ENCODE data around the gene SMAD9.

Gene SMAD9

DNA sequence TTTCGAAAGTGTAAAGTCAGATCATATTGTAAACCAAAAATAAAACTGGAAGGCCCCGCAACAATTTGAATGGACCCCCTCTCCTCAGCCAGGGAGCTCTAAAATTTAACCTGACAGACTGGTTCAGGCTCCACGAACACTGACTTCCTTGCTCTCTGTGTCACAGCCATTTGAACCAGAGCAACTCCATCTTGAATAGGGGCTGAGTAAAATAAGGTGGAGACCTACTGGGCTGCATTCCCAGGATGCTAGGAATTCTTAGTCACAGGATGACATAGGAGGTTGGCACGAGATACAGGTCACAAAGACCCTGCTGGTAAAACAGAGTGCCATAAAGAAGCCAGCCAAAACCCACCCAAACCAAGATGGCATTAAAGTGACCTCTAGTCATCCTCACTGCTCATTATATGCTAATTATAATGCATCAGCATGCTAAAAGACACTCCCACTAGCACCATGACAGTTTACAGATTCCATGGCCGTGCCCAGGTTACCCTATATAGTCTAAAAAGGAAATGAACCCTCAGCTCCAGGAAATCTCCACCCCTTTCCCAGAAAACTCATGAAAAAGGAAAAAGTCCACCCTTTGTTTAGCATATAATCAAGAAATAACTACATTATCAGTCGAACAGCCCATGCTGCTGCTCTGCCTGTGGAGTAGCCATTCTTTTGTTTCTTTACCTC is 57.9 kb downstream of the SMAD9 start:
- no peak for DNase-seq

DNA sequence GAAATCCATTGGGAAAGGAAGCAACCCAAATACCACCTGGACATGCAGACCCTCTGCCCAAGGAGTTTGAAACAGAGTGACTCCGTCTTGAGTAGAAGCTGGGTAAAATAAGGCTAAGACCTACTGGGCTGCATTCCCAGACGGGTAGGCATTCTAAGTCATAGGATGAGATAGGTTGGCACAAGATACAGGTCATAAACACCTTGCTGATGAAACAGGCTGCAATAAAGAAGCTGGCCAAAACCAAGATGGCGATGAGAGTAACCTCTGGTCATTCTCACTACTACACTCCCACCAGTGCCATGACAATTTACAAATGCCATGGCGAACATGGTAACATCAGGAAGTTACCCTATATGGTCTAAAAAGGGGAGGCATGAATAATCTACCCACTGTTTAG is 60.8 kb downstream of the SMAD9 start:
- DNase-seq: no peak

DNA sequence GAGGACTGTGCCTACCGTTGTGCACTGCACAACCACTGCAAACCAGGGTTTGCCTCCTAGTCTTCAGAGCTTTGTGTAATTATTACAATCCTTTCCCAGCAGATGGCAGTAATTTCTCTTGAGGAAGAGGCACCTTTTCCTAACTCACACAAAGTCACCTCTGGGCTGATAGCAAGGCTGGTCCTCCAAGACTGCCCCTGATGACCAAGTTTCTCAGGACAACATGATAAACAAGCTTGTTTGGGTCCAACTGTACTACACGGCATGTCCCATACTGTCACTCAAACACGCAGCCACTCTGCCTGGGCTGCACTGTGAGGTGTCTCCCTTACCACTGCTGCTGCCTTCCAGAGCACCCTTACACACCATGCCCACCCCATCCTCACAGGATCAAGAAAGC is 61.7 kb downstream of the SMAD9 start:
- no peak for DNase-seq

DNA sequence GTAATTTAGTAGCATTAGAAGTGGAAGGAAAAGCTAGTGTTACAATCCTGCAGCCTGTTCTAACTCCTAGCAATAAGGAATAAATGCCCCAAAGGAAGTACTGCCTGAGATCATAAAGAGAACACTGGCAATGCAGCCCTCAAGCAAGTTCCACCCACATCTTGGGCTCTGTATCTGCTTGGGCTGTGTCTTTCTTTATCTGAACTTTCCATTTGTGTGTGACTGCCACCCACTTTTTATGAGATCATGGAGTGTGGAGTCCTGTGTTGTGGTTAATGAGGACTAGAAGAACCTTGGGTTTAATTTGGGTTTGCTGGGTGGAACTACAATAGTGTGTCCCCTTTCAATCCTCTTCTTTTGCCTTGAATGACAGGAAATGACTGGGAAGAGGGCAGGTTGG is 62.8 kb downstream of the SMAD9 start:
- no peak for DNase-seq

DNA sequence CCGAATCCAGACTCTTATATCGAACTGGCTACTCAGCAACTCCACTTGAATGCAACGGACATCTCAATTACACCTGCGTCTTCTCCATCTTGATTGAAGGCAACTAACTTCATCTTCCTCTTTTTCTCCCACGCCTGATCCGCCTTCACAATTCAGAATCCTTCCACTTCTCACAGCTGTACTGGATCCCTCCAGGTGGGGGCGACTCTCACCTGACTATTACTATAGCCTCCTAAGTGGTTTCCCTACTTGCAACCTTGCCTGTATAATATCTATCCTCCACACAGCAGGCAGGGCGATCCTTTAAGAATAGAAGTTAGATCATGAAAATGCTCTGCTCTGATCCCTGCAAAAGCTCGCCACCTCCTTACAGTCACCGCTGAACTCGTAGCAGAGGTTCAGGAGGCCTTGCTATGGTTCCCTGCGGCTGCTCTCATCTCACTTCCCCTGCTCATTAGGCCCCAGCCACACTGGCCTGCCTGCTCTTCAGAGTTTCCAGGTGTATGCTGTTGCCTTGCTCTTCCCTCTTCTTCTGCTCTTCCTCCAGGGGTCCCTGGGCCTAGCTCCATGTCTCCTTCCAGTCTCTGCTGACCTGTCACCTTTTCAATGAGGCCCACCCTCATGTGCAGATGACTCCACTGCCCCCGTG is 69.1 kb downstream of the SMAD9 start:
- DNase-seq: no peak

DNA sequence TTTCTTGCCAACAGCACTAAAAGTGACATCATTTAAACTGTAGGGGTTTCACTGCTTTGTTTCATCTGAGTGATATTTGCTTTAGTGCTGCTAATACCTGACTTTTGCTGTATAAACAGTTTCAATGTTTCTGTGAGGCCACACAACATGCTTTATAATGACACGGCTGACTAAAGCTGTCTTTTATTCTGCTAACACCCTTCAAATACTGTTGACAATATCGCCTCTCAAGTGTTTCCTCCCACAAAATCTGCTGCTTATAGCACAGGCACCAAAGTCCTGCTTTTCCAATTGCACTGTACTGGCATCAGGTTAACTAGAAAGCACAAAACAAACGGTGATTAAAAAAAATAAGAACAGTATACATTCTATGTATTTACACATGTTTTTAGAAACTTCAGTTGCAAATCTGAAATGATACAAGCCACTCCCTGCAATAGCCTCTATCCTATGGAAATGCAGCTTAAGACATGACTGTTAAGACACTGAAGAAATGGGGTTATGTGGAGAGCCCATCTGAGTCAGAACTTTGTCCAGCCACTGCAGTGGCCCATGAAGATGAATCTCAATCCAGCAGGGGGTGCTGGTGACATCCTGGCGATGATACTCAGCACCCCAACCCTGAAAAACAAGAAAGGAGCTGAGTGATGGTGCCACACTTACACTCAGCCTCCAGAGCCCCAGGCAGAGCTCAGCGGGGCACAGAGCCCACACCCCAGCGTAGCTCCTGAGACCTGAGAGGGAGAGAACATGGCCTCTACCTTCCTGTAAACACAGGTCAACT is 71.6 kb downstream of the SMAD9 start:
- DNase-seq: peak; percentile 53

DNA sequence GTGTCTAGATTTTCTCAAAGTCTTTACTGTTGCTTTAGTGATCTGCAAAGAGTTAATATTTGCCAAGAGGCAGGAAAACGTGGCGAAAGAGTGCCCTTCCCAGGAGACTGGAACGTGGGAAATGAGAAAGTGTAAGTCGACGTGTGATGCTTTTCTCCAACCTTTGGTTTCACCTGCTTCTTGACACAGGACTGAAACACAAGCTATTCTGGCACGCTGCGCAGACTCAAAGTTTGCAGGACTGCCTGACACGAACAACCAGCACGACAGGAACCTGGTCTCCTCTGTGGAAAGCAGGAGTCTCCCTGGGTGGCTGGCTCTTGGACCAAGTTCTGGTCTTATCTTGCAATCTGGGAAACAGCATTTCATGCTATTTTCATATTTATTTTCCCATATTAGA is 72.4 kb downstream of the SMAD9 start:
- DNase-seq: no peak

DNA sequence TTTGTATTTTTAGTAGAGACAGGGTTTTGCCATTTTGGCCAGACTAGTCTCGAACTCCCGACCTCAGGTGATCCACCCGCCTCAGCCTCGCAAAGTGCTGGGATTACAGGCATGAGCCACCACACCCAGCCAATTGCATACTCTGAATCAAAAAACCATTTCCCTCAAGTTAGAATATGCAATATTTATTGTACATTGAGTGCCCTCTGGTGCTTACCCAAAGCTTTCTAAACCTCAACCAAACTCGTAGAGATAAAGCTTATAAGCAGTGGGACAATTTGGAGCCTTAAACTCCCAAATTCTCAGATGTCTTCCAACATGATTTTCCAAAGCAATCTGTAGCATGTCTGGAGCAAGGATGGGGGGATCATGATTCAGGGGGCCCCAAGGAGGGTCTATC is 78.6 kb downstream of the SMAD9 start:
- no peak for DNase-seq

DNA sequence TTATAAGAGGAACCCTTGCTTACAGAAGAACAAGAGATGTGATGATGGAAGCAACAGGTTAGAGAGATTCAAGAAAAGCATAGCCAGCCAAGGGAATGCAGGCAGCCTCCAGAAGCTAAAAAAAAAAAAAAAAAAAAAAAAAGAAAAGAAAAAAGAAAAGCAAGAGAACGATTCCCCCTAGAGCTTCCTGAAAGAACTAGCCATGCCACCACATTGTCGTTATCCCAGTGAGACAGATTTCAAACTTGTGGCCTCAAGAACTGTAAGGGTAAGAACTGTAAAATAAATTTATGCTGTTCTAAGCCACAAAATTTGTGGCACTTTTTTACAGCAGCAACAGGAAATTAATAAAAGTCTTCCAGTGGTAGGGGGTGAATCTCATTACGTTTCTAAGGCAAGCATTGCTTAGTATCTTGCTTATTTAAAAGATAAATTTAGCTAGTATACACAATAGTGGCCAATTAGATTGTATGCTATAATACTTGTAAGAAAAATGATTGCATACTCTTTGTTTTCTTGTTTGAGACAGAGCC is 79.3 kb downstream of the SMAD9 start:
- DNase-seq: no peak

DNA sequence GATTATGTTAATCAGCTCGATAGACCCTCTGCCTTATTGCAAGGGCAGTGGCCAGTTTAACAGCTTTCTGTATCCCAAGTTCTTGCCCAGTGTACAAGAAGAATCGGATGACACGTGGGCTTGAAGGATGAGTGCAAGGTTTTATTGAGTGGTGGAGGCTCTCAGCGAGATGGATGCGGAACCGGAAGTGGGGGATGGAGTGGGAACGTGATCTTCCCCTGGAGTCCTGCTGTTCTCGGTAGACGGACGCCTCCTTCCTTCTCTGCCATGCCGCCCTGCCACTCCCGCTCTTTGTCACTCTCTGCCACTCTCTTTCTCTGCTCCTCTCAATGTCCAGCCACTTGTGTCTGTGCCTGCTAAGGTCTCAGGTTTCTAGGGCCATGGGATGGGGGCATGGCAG is 80.1 kb downstream of the SMAD9 start:
- DNase-seq: no peak

DNA sequence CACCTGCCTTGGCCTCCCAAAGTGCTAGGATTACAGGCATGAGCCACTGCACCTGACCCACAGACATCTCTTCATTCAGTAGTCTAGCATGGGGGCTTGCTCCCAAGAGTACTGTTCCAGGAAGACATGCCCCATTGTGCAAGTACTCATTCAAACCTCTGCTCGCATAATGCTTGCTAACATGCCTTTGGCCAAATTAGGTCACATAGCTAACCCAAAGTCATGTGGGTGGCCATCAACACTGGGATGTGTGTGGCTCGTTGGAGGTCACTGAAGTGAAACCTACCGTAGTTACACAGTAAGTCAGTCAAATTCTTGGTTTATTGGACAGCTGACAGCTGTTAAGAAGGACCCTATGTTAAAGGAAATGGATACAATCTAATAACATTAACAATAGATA is 80.8 kb downstream of the SMAD9 start:
- DNase-seq: no peak

DNA sequence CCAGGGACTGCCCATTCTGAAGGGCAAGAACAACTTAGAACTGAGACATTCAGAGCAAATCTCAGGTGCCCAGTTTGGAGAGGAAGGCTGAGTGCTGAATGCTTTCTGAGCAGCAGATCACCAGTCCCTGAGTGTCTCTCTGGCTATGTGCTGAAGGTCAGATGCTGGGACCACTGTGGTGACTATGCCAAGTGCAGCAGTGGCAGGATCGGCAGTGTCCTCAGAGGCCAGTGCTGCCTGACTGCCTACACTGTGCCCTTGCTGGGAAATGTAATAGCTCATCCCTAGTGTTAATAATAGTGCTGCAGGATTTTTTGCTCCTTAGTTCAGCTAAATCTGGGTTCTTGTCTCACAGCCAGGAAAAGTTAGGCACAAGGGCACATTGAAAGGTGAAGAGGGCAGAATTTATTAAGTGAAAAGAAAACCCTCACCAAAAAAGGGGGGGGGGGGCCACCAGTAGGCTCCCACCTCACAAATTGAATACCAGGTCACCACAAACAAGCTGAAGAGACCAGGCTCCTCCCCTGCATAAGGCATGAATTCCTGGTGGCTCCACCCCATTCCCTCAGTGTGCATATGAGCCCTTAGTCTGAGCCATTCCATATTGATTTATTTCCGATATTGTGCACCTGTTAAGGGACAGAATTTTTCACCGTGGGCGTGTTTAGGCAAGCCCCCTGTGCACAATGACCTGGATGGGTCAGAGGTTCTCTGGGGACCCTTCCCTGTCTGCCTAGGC is 82.5 kb downstream of the SMAD9 start:
- no peak for DNase-seq

DNA sequence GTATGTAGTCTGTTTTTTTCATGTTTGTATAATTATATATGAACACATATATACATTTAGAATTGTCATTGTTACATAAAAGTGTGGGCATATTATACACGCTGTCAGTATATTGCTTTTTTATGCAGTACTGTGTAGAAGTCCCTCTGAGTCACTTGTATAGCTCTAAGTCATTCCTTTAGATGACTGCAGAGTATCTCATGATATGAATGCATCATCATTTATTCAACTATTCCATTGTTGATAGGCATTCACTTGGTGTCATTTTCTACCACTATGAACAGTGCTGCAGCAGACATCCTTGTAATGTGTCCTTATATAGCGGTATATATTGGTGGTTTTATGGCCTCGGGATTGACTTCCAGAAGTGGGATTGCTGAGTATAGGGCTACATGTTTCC is 85.7 kb downstream of the SMAD9 start:
- DNase-seq: no peak

DNA sequence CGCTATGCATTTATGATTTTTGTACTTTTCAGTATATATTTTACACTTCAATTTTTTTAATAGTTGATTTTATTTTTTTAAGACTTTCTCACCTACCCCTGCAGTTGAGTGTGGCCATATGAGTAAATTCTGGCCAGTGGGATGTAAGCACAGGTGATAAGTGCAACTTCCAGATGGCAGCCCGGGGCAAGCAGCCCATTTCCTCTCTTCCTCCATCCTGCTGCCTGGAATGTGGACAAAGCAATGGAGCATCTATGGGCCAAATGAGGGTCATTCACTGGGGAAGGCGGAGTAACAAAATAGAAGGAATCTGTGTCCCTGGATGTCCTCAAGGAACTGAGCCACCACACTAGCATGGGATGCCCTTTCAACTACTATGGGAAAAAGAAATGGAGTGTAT is 88.7 kb downstream of the SMAD9 start:
- no peak for DNase-seq

DNA sequence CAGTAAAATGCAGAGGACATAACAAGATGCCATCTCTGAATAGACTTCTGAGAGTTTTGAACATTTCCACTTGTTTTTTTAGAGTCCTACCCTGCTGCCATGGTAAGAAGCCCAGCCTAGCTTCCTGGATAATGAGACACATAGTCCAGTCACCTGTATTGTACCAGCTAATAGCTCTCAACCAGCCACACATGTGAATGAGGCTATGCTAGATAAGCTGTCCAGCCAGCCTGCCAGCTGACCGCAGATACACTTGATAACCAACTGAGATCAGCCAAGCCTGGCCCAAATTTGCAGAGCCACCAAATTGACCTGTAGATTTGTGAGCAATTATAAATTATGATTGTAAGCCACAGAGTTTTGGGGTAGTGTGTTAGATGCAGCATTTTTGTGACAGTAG is 90.3 kb downstream of the SMAD9 start:
- DNase-seq: no peak

DNA sequence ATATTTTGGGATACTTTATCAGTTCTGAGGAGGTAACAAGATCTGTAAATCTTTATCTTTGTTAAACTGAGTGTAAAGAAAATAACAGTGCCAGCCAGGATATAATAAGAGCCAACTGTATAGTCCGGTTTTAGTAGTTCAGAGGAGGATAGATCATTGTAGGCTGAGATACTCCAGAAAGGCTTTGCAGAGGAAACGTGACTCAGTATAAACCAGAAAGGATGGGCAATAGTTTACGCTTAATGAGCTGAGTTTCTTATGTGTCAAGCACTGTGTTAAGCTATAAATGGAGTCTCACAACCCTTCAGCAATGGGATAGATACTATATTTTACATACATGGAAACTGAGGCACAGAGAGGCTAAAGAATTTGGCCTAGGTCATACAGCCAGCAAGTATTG is 97.3 kb downstream of the SMAD9 start:
- DNase-seq: no peak

DNA sequence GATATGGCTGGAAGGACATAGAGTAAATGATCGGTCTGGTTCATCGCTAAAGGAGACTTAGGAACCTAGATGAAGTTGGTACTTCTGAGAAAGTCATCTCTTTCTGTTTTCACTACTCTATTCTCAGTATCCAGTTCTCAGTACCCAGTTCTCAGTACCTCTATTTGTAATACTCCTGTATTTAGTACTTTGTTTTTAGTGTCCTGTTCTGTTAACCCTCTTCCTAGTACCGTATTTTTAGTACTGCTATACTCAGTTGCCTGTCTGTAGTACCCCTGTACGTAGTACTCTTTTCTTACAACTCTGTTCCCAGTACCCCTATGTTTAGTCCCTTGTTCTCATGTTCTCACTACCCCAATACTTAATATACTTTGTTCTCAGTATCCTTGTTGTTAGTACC is 99.8 kb downstream of the SMAD9 start:
- no peak for DNase-seq

DNA sequence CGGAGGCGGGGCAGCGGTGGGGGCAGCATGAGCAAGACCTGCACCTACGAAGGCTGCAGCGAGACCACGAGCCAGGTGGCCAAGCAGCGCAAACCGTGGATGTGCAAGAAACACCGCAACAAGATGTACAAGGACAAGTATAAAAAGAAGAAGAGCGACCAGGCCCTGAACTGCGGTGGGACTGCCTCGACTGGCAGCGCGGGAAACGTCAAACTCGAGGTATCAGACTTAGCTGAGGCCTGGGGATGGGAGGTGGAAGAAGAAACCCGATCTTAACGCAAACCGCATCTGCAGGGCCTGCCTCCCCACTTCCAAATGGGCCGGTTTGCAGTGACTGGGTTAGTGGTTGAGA is 100.3 kb downstream of the SMAD9 start:
- no peak for DNase-seq

DNA sequence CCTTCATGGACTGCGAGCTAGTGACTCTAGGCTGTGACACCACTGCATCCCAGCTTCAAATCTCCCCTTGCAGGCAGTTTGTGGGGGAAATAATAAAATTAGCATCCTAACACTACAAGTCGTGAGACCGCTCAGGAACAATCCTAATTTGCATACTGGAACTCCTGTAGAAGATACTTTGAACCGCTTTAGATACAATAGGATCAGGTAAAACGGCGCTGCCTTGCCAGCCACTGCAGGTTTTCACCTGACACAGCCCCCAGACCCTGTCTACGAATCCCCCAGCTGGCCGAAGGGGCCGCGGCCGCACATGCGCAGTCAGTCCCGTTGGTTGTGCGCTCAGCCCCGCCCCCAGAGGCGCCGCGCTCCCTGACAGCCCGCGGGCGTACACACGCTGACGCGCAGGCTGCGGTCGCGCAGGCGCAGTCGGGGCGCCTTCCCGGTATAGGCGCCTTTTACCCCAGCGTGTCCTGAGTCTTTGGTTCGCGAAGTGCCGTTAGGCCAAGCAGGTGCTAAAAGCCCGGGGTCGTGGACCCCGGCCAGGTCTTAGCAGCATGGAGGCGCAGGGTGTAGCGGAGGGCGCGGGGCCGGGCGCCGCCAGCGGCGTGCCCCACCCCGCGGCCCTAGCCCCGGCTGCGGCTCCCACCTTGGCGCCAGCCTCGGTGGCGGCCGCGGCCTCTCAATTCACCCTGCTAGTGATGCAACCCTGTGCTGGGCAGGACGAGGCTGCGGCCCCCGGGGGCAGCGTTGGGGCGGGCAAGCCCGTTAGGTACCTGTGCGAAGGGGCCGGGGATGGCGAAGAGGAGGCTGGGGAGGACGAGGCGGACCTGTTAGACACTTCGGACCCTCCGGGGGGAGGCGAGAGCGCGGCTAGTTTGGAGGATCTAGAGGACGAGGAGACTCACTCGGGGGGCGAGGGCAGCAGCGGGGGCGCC is 101.0 kb downstream of the SMAD9 start, which contains the start of gene RFXAP:
TSS of gene RFXAP (plus strand) at position 419 of the 935 bp plus-strand sequence. CDS start at position 555, 136 bp downstream.
- DNase-seq: peak; percentile 60

DNA sequence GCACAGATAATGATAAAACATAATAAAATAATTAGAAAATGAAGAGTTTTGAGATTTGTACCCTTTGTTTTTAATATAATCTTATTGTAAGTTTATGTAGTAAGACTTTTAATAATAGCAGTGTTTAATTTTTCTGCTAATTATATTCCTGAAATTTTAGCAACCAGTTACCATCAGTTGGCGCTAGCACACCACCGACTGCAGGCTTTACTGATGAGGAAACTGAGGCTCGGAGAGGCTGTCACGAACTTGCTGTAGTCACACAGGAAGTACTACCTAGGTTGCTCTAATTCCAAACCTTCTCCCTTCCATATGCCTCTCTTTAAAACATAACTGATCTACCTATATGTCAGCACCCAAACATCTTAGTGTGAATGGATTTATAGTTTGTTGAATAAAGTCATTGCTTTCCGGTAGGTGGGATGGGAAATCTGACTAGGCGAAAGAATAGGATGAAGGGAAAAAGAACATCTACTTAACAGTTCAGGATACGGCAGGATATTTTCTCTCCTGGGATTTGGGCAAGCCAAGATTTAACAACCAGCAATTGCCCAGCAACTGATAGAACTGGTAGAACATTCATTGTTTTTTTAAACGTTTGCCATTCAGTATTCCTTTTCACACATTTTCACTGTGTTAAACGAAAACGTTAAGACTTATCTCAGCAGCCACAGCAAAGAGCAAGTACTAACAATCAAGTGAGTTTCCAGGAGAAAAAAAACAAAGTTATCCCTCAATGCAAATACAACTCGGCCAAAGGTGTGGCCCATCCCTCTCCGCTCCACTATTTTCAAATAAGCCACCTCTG is 101.8 kb downstream of the SMAD9 start:
- DNase-seq: no peak

DNA sequence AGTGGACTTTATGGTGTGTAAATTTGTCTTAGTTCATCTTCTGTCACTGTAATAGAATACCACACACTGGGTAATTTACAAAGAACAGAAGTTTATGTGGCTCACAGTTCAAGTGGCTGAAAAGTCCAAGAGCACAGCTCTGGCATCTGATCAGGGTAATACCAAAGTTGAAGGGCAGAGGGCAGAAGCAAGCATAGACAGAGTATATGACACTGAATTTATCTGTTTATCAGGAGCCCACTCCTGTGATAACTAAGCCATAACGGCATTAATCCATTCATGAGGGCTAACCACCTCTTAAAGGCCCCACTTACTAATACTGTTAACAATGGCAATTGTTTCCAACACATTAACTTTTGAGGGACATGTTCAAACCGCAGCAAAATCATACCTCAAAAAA is 105.0 kb downstream of the SMAD9 start:
- no peak for DNase-seq
